Activated naive CD4-positive, alpha-beta T cell treated with anti-CD3 and anti-CD28 coated beads, Interleukin-2, amount 50 U/mL, for 24 hours (primary cell): ENCODE data around the gene PAK5.

ENCODE experiments used
- H3K27ac Mint-ChIP-seq: one replicate; pipeline ENCODE4 v1.8.0; 2021; ENCODE audit warnings: mild to moderate bottlenecking, mixed read lengths
- H3K27me3 Mint-ChIP-seq: one replicate; pipeline ENCODE4 v1.8.0; 2021; ENCODE audit warnings: mixed read lengths
- H3K36me3 Mint-ChIP-seq: one replicate; pipeline ENCODE4 v1.8.0; 2021; ENCODE audit warnings: mixed read lengths
- H3K4me1 Mint-ChIP-seq: one replicate; pipeline ENCODE4 v1.8.0; 2021; ENCODE audit warnings: mixed read lengths
- H3K4me3 Mint-ChIP-seq: one replicate; pipeline ENCODE4 v1.8.0; 2021; ENCODE audit warnings: mild to moderate bottlenecking, mixed read lengths
- H3K9me3 Mint-ChIP-seq: one replicate; pipeline ENCODE4 v1.8.0; 2021; ENCODE audit warnings: mixed read lengths

PAK5 gene

GRCh38 chr20:9810738-9811137, 28.1 kb downstream of the PAK5 start:
- no peak overlapping the region for H3K4me3 Mint-ChIP-seq
- H3K27ac Mint-ChIP-seq: no peak overlapping the region
- peaks cover 2% of the 10 kb centered on the region for H3K27me3 Mint-ChIP-seq
- no peaks in the 10 kb centered on the region for H3K36me3 Mint-ChIP-seq
- H3K4me1 Mint-ChIP-seq: no peaks in the 10 kb centered on the region
- H3K9me3 Mint-ChIP-seq: no peaks in the 10 kb centered on the region

DNA sequence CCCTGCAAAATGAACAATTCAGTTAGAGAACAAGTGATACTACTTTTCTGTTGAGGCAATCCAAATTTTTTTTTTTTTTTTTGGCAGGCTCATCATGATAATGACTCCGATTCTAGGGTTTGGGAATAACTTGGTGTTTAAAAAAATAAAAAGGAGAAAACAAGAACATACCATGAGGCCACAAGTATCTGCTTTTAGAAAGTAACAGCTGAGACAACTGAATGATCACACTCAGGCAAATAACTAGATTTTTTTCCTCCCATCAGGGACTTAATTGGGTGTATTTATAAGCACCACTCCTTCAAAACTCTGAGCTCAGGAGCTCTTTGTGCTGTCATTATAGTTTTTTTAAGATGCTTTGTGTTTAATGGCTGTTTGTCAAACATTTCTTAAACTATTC, 29.6 kb downstream of the PAK5 start:
- Mint-ChIP-seq H3K4me1 (no peaks in the 10 kb centered on the region), H3K4me3 (no peak overlapping the region), H3K9me3 (no peaks in the 10 kb centered on the region), H3K27ac (no peak overlapping the region), H3K36me3 (no peaks in the 10 kb centered on the region), H3K27me3 (peaks cover 2% of the 10 kb centered on the region)

DNA sequence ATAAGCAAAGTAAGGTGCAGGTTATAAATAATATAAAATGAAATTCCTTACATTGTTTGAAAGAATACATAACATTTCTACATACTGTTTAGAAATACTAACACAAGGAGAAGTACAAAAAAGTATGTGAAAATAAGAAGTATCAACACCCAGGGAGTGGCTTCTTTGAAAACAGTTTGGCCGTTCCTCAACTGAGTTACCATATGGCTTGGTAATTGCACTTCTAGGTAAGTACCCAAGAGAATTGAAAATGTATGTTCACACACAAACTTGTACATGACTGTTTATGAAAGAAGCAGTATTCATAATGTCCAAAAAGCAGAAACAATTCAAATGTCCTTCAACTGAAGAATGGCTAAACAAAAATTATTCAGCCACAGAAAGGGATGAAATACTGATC, 30.7 kb downstream of the PAK5 start:
- H3K4me3 Mint-ChIP-seq: no peak overlapping the region
- no peaks in the 10 kb centered on the region for H3K36me3 Mint-ChIP-seq
- no peaks in the 10 kb centered on the region for H3K4me1 Mint-ChIP-seq
- peaks cover 2% of the 10 kb centered on the region for H3K27me3 Mint-ChIP-seq
- H3K9me3 Mint-ChIP-seq: no peaks in the 10 kb centered on the region
- no peak overlapping the region for H3K27ac Mint-ChIP-seq

DNA sequence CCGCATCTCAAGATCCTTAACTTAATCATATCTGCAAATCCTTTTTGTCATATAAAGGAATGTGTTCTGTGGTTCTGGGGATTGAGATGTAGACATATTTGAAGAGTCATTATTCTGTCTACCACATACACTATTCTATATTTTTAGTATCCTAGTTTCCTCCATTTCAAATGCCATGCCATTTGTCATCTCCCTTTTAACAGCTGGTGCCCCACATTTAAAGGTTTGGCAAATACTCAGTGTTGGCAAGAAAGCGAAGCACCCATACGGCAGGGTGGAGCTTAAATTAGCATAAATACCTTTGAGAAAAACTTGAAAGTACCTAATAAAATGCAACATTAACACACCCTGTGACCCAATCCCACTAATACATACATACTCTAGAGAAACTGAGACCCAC, 31.7 kb downstream of the PAK5 start:
- peaks cover 2% of the 10 kb centered on the region for H3K27me3 Mint-ChIP-seq
- H3K4me3 Mint-ChIP-seq: no peak overlapping the region
- no peak overlapping the region for H3K27ac Mint-ChIP-seq
- no peaks in the 10 kb centered on the region for H3K4me1 Mint-ChIP-seq
- no peaks in the 10 kb centered on the region for H3K9me3 Mint-ChIP-seq
- H3K36me3 Mint-ChIP-seq: no peaks in the 10 kb centered on the region

DNA sequence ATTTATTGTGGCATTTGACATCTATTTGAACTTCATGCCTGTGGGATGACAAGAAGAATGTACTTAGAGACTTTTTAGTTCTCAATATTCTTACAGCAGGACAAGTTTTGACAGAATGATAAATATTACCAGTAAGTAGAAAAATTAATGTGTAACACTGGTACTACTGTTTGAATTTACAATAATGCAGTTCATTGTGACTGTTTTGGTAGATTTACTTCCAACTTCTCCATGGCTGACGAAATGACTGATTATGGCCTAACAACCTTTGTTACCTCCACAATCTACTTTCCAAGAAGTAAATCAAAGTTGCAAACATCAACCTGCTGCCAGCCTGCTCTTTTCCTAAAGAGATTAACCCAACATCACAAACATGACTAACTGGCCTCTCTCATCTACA, 38.5 kb downstream of the PAK5 start:
- no peak overlapping the region for H3K27ac Mint-ChIP-seq
- H3K4me1 Mint-ChIP-seq: no peaks in the 10 kb centered on the region
- H3K9me3 Mint-ChIP-seq: peaks cover 11% of the 10 kb centered on the region
- no peak overlapping the region for H3K4me3 Mint-ChIP-seq
- no peaks in the 10 kb centered on the region for H3K36me3 Mint-ChIP-seq
- H3K27me3 Mint-ChIP-seq: peaks cover 1% of the 10 kb centered on the region

DNA sequence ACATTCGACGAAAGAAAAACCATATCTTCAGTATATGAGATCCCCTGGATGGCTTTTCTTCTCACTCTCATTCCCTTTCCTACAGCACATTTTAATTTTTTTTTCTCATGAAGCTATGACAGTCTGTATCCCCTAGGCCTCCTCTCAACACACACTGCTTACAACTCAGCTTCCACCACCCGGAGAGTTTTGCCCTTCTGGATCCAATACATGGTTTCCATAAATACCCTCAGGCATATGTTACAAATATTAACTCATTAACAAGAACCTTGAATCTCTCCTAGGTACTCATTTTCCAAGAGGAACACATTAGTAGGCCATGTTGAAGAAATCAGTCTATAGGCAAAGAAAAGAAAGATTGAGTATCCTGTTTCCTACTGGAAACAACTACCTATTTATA, 44.0 kb downstream of the PAK5 start:
- no peak overlapping the region for H3K27ac Mint-ChIP-seq
- H3K27me3 Mint-ChIP-seq: no peaks in the 10 kb centered on the region
- no peak overlapping the region for H3K4me3 Mint-ChIP-seq
- H3K36me3 Mint-ChIP-seq: no peaks in the 10 kb centered on the region
- H3K9me3 Mint-ChIP-seq: peaks cover 11% of the 10 kb centered on the region
- H3K4me1 Mint-ChIP-seq: no peaks in the 10 kb centered on the region

- no peaks in the 10 kb centered on the region for H3K4me1 Mint-ChIP-seq
- H3K27ac Mint-ChIP-seq: no peak overlapping the region
- H3K4me3 Mint-ChIP-seq: no peak overlapping the region
- no peaks in the 10 kb centered on the region for H3K9me3 Mint-ChIP-seq
- peaks cover 1% of the 10 kb centered on the region for H3K27me3 Mint-ChIP-seq
- H3K36me3 Mint-ChIP-seq: no peaks in the 10 kb centered on the region
Observed at GRCh38 chr20:9792674-9793073, 46.2 kb downstream of the PAK5 start.

- peaks cover 1% of the 10 kb centered on the region for H3K27me3 Mint-ChIP-seq
- no peak overlapping the region for H3K27ac Mint-ChIP-seq
- no peaks in the 10 kb centered on the region for H3K9me3 Mint-ChIP-seq
- H3K36me3 Mint-ChIP-seq: no peaks in the 10 kb centered on the region
- H3K4me1 Mint-ChIP-seq: no peaks in the 10 kb centered on the region
- no peak overlapping the region for H3K4me3 Mint-ChIP-seq
Observed at GRCh38 chr20:9789131-9789530, 49.7 kb downstream of the PAK5 start.

GRCh38 chr20:9775176-9775575, 63.7 kb downstream of the PAK5 start:
- Mint-ChIP-seq H3K9me3 (no peaks in the 10 kb centered on the region), H3K27ac (no peak overlapping the region), H3K4me3 (no peak overlapping the region), H3K36me3 (no peaks in the 10 kb centered on the region), H3K4me1 (no peaks in the 10 kb centered on the region), H3K27me3 (no peaks in the 10 kb centered on the region)

DNA sequence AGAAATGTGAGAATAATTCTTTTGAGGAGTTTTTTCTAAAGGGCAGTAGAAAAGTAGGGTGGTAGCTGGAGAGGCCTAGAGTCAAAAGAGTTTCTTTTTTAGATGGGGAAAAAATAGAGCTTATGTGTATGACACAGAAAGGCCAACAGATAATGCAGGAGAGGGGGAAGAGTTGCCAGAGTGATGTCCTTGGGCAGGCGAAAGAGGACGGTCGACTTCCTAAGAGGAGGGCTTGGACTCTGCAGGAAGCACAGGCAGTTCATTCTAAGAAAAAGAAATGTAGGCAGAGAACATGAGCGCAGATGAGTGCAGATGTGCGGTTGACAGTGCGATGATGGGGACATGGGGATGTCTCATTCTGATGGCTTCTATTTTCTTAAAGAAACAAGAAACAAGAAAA, 68.9 kb downstream of the PAK5 start:
- H3K4me3 Mint-ChIP-seq: no peak overlapping the region
- no peaks in the 10 kb centered on the region for H3K27me3 Mint-ChIP-seq
- H3K36me3 Mint-ChIP-seq: no peaks in the 10 kb centered on the region
- no peaks in the 10 kb centered on the region for H3K4me1 Mint-ChIP-seq
- peaks cover 9% of the 10 kb centered on the region for H3K9me3 Mint-ChIP-seq
- H3K27ac Mint-ChIP-seq: no peak overlapping the region

- no peaks in the 10 kb centered on the region for H3K27me3 Mint-ChIP-seq
- no peak overlapping the region for H3K27ac Mint-ChIP-seq
- H3K9me3 Mint-ChIP-seq: peaks cover 4% of the 10 kb centered on the region
- H3K36me3 Mint-ChIP-seq: no peaks in the 10 kb centered on the region
- no peaks in the 10 kb centered on the region for H3K4me1 Mint-ChIP-seq
- no peak overlapping the region for H3K4me3 Mint-ChIP-seq
Observed at GRCh38 chr20:9761476-9761875, 77.4 kb downstream of the PAK5 start.

GRCh38 chr20:9759392-9759791, 79.5 kb downstream of the PAK5 start:
- Mint-ChIP-seq H3K9me3 (peaks cover 4% of the 10 kb centered on the region), H3K36me3 (no peaks in the 10 kb centered on the region), H3K27ac (no peak overlapping the region), H3K4me3 (no peak overlapping the region), H3K27me3 (no peaks in the 10 kb centered on the region), H3K4me1 (no peaks in the 10 kb centered on the region)

DNA sequence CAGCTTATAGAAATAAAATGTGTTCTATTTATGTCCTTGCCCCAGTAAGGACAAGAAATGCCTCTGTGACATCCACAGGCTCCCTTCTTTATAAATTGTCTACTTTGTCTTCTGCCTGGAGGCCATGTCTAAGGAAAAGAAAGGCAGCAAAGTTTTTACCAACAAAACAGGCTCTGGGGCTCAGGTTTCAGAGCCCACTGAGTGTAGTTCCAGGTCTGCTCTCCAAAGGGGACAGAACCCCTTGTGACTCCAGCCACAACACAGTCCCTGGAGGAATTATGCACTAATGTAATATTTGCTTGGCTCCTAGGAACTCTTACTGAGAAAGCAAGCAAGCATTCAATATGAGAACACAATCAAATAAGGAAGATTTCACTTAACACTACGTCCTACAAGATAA, 80.1 kb downstream of the PAK5 start:
- Mint-ChIP-seq H3K27me3 (no peaks in the 10 kb centered on the region), H3K4me1 (no peaks in the 10 kb centered on the region), H3K36me3 (no peaks in the 10 kb centered on the region), H3K9me3 (peaks cover 4% of the 10 kb centered on the region), H3K4me3 (no peak overlapping the region), H3K27ac (no peak overlapping the region)

- Mint-ChIP-seq H3K36me3 (no peaks in the 10 kb centered on the region), H3K27ac (no peak overlapping the region), H3K27me3 (no peaks in the 10 kb centered on the region), H3K4me3 (no peak overlapping the region), H3K4me1 (no peaks in the 10 kb centered on the region), H3K9me3 (peaks cover 4% of the 10 kb centered on the region)
Observed at GRCh38 chr20:9756660-9757059, 82.2 kb downstream of the PAK5 start.

GRCh38 chr20:9755301-9755700, 83.6 kb downstream of the PAK5 start:
- no peak overlapping the region for H3K27ac Mint-ChIP-seq
- no peaks in the 10 kb centered on the region for H3K4me1 Mint-ChIP-seq
- H3K4me3 Mint-ChIP-seq: no peak overlapping the region
- H3K27me3 Mint-ChIP-seq: no peaks in the 10 kb centered on the region
- H3K9me3 Mint-ChIP-seq: no peaks in the 10 kb centered on the region
- no peaks in the 10 kb centered on the region for H3K36me3 Mint-ChIP-seq

DNA sequence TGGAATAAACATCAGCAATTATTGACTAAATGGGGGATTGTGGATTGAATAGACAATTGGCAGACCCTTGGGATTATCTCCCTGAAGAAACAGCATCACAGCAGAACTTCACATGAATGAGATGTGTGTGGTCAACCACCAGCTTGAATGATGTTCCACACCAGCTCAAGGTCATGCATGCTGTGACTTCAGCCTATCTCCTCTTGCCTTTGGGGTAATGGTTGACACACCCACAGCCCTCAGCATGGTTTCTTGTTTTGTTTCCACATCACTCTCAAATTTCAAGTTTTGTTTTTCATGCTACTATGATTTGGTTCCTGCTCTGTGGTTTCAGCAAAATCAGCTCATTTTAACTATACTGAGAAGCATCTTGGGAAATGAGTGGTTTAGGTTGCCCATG, 94.3 kb downstream of the PAK5 start:
- Mint-ChIP-seq H3K4me3 (no peak overlapping the region), H3K9me3 (no peaks in the 10 kb centered on the region), H3K36me3 (no peaks in the 10 kb centered on the region), H3K27ac (no peak overlapping the region), H3K27me3 (no peaks in the 10 kb centered on the region), H3K4me1 (no peaks in the 10 kb centered on the region)

- no peak overlapping the region for H3K27ac Mint-ChIP-seq
Observed at GRCh38 chr20:9743871-9744270, 95.0 kb downstream of the PAK5 start.

DNA sequence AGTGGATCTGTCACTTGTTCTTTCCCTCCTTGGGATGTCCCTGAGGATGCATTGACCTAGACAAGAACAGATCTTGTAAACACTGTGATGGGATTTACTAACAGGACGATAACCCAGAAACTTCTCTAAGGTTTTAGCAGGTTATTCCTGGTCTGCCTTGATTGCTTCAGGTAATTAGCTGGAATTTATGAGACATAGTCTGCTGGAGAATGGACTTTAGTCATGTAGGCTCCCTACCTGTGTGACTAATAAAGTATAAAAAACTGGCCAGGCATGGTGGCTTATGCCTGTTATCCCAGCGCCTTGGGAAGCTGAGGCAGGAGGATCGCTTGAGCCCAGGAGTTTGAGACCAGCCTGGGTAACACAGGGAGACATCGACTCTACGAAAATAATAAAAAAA, 96.1 kb downstream of the PAK5 start:
- Mint-ChIP-seq H3K27me3 (no peaks in the 10 kb centered on the region), H3K9me3 (no peaks in the 10 kb centered on the region), H3K36me3 (no peaks in the 10 kb centered on the region), H3K27ac (no peak overlapping the region), H3K4me3 (no peak overlapping the region), H3K4me1 (no peaks in the 10 kb centered on the region)

More at GRCh38 chr20:9743871-9744270, 95.0 kb downstream of the PAK5 start:
- no peaks in the 10 kb centered on the region for H3K9me3 Mint-ChIP-seq
- H3K4me1 Mint-ChIP-seq: no peaks in the 10 kb centered on the region
- H3K27me3 Mint-ChIP-seq: no peaks in the 10 kb centered on the region
- H3K36me3 Mint-ChIP-seq: no peaks in the 10 kb centered on the region
- H3K4me3 Mint-ChIP-seq: no peak overlapping the region
